Measurements from ENCODE around the gene DNASE1L3. TPM values are rescaled to one million over a fixed set of nuclear protein-coding genes. Genes with fewer than 3 reads are reported as not detected.

The DNASE1L3 gene
- total and polyA plus RNA-seq, 2 of the 8 experiments (the other 6 are each of a cell fraction or from before 2014, with no cell fraction given): not detected

DNA sequence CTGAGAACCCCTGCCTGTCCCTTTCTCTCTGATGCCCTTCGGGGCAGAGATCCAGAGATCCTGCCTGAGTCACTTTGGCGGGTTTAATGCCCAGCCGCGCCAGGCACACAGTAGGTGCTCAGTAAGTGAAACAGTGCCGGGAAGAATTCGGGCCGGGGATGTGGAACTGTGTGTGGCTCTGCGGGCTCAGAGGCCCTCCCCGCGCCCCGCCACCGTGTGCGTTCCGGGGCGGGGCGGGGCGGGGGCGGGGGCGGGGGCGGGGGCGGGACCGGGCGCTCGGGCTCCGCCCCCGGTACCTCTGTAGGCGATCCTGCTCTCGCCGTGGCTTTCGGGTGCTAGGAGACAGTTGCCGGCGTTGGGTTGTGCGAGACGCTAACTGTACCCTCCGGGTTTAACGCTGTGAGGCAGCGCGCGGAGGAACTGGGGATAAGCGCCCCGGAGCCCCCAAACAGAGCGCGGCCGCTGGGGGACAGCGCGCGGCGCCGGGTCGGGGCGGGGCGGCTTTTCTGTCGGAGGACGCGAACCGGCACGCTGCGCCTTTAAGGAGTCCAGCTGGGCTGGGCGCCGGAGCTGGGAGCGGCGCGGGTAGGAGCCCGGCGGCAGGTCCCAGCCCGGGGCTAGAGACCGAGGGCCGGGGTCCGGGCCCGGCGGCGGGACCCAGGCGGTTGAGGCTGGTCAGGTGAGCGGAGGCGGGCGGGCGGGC is 26.6 kb upstream of the DNASE1L3 start, which contains the start of gene ABHD6 (continued):
- TF ChIP-seq CHD2 (IDR thresholded peaks at IDR 0.05; ENCODE audit: low read length) (no peak), KDM1A (IDR thresholded peaks at IDR 0.05; ENCODE audit: borderline replicate concordance, low read length) (no peak), POU5F1 (IDR thresholded peaks at IDR 0.05; ENCODE audit: low read depth, low read length) (no peak), GTF2F1 (IDR thresholded peaks at IDR 0.05; ENCODE audit: borderline replicate concordance, low read depth, low read length) (no peak), YY1 (IDR thresholded peaks at IDR 0.05; ENCODE audit: low read depth, low read length) (no peak), SP2 (IDR thresholded peaks at IDR 0.05; ENCODE audit: low read length) (no peak), KDM5A (IDR thresholded peaks at IDR 0.05; ENCODE audit: low read length) (no peak), TAF7 (optimal IDR thresholded peaks at IDR 0.05; ENCODE audit: borderline replicate concordance, low read depth, low read length) (peak; percentile 56), EGR1 (IDR thresholded peaks at IDR 0.05; ENCODE audit: borderline replicate concordance, low read depth, low read length) (no peak), FOSL1 (IDR thresholded peaks at IDR 0.05; ENCODE audit: insufficient read depth, low read depth, low read length) (no peak), SP4 (IDR thresholded peaks at IDR 0.05; ENCODE audit: low read length) (peak; percentile 58; the same call in 1 of the 2 replicates), SRF (IDR thresholded peaks at IDR 0.05; ENCODE audit: low read depth, low read length) (no peak), JUN (IDR thresholded peaks at IDR 0.05; ENCODE audit: low read depth, low read length) (no peak), HDAC6 (IDR thresholded peaks at IDR 0.05; ENCODE audit: low read depth, low read length) (no peak), PHF8 (conservative IDR thresholded peaks at IDR 0.05; ENCODE audit: low read depth, low read length) (peak; percentile 31; the same call in 1 of the 2 replicates), SUZ12 (IDR thresholded peaks at IDR 0.05; ENCODE audit: low read length) (no peak), SIN3A (conservative IDR thresholded peaks at IDR 0.05 in 1 of 2, IDR thresholded peaks at IDR 0.05 in 1 of 2; ENCODE audit: low read depth in 1 of 2, low read length in 2 of 2) (peak; percentile 14 to 76; a peak in 2 of 4 replicates), CBX5 (IDR thresholded peaks at IDR 0.05; ENCODE audit: low read depth, low read length) (no peak), CREB1 (IDR thresholded peaks at IDR 0.05) (no peak), SIX5 (IDR thresholded peaks at IDR 0.05; ENCODE audit: low read depth, low read length) (no peak), TAF1 (IDR thresholded peaks at IDR 0.05; ENCODE audit: low read depth, low read length) (0 out of 2 replicates have a peak, but pooled peaks have one; percentile 14), SIRT6 (IDR thresholded peaks at IDR 0.05; ENCODE audit: low read length) (no peak), RXRA (IDR thresholded peaks at IDR 0.05; ENCODE audit: insufficient read depth, low read depth, low read length) (no peak)
- TF ChIP-seq, protein P1, sequence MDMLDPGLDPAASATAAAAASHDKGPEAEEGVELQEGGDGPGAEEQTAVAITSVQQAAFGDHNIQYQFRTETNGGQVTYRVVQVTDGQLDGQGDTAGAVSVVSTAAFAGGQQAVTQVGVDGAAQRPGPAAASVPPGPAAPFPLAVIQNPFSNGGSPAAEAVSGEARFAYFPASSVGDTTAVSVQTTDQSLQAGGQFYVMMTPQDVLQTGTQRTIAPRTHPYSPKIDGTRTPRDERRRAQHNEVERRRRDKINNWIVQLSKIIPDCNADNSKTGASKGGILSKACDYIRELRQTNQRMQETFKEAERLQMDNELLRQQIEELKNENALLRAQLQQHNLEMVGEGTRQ (IDR thresholded peaks at IDR 0.05; ENCODE audit: low read length): no peak
- TF ChIP-seq, protein P2, sequence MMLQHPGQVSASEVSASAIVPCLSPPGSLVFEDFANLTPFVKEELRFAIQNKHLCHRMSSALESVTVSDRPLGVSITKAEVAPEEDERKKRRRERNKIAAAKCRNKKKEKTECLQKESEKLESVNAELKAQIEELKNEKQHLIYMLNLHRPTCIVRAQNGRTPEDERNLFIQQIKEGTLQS (IDR thresholded peaks at IDR 0.05; ENCODE audit: insufficient read depth, low read depth, low read length): no peak

Data from H1 (cell line).